Central memory CD4-positive, alpha-beta T cell (primary cell): Measurements from ENCODE around the gene CCDC69.
"Not testable (repeated sequence)": the region's sequence is repeated elsewhere in the genome, so short reads cannot be mapped to it uniquely, and the experiment has no call there.

ENCODE experiments used
- DNase-seq: peaks from one replicate; pipeline ENCODE4 v3.0.0; 2022

CCDC69 gene

GRCh38 chr5:151221574-151221973 is 2.3 kb downstream of the CCDC69 start:
- no peak for DNase-seq

- no peak for DNase-seq
Measured at GRCh38 chr5:151219789-151220188, 4.1 kb downstream of the CCDC69 start.

DNA sequence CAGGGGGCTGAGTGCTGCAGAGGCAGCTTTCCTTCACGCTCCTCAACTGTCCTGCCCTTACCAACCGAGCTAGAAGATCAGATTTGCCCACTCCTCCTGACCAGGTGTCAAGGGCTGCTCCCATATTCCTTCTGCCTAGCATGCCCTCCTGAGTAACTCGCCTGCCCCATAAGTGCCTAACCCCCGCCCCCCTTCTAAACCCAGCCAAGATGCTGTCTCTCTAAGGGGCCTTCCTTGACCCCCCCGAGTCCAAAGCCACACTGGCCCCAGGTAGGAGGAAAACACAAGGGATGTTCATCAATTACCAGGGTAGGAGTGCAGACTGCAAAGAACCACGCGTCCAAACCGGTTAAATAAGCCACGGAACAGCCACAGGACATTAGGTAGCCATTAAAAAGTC is 4.8 kb downstream of the CCDC69 start:
- no peak for DNase-seq

- DNase-seq: no peak
Measured at GRCh38 chr5:151218177-151218576, 5.7 kb downstream of the CCDC69 start.

DNA sequence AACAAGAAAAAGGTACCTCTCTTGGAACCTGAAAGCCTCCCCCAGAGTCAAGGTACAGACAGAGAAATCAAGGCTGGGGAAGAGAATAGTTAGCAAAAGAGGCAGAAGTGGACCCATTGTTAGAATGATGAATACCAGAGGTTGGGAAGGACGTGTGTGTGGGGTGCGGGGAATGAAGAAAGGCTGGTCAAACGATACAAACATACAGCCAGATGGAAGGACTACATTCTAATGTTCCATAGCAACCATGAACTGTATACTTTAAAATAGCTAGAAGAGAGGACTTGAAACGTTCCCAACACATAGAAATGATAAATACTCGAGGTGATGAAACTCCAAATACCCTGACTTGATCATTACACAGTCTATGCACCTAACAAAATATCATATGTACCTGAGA is 7.1 kb downstream of the CCDC69 start:
- DNase-seq: no peak

DNA sequence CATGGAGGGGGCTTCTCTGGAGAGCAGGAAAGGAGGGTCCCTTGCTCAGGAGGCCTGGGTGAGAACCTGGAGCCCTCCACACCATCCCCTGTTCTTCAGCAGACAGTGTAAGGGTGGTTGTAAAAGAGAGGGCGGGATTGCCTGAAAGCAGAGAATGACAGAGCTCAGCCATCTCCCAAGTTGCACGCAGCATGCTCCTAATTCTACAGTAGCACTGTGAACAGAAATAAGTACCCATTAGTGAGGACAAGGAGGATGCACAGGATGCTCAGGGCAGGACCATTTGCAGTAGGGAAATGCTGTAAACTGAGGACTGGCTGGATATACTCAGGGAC is 8.4 kb downstream of the CCDC69 start:
- no peak for DNase-seq

DNA sequence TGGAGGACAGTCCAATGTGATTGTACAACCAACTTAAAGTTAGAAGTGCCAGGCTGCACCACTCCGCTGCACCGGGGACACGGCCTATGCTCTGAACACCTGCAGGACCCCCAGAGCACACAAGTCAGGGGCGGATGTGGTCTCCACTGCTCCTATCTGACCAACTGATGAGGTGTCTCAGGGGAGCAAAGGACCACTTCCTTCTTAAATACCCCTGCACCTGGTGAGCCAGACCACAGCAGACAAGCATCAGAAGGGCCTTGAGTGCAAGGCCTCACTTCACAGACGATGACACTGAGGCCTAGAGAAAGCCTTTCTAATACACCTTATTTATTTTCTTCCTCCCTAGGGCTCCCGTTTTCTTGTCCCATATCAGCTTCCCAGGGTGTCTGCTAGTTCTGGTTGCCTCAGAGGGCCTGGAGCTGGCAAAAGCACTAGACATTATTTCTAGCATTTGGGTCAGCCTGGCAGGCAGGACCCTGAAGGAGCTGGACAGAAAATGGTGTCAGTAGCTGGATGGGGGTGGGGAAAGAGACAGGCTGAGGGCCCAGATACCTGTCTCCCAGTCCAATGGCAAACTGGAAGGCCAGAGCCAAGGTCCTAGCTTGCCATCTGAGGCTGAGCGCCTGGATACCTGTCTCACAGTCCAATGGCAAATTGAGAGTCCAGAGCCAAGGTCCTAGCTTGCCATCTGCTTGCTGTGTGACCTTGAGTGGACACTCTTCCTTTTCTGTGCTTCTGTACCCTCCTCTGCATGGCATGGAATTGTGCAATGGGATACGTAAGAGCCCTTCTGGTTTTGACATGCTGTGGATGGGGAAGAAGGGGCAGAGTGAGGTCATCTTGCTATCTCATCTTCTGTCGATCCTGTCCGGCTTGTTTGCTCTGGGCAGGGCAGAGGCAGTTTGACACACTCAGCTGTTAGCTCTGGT is 9.0 kb downstream of the CCDC69 start:
- no peak for DNase-seq

DNA sequence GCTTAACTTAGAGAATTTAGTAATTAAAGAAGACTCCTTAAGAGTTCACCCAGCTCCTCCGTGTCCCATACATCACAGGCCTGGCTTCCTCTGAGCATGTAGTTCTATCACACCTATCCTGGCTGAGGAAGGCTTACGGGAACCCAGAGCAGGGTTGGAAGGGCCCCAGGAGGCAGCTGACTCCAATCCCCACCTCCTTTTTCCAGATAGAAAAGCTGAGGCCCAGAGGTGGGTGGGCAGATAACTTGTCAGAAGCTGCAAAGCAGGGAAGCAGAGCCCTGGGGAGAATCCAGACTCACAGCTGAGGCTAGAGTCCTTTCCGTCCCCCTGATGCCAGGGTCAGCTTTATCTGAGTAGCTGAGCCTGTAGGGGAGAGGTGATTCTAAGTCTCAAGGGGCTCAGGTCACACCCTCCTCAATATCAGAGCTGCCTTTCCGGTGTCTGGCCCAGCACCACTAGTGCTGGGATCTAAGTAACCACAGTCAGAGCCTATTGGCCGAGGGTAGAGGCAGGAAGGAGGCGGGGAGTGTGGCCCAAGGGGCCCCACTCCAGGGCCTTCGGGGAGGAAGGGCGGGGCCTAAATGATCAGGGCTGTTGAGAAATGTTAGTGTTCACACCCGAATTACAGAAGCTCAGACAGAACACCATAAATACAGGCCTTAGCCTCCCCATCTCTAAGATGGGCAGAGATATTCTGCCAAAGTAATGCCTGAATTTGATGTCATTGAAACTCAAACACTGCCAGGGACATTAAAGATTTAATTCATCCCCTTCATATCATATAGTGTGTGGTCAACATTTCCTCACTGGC is 9.9 kb downstream of the CCDC69 start:
- DNase-seq: peak; percentile 85

DNA sequence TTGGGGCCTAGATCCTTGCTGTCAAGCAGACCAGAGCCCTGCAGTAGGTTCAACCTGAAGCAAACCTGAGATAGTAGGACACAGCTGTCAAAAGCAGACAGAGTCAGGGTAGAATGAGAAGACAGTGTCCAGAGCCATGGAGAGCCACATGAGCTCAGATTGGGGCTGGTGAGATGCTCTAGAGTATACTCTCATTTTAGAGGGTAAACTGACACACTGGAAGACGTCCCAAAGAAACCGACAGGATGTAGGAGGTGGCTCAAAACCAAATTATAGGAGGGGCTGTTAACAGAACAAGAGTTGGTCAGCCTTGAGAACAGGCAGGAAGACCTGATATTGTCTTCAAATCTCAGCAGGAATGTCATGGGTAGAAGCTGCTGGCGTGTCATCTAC is 11.5 kb downstream of the CCDC69 start:
- DNase-seq: no peak

DNA sequence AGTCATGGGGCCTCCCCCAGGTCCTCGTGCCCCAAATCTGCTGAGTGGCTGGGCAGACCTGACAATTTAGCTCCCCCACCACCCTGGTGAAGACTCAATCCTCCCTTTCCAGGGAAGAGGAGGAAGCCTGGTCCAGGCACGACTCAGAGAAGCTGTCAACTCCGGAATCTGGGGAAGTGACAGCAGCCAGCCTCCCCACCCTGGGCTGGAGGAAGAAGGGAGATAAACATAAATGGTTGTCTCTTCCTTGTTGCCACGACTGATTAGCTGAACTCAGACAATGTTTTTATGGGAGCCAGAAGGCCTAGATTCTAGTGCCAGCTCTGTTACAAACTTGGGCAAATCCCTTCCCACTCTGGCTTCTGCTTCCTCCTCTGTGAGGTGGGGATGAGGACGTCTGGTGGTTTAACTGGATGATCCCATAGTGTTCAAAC is 15.4 kb downstream of the CCDC69 start:
- no peak for DNase-seq

DNA sequence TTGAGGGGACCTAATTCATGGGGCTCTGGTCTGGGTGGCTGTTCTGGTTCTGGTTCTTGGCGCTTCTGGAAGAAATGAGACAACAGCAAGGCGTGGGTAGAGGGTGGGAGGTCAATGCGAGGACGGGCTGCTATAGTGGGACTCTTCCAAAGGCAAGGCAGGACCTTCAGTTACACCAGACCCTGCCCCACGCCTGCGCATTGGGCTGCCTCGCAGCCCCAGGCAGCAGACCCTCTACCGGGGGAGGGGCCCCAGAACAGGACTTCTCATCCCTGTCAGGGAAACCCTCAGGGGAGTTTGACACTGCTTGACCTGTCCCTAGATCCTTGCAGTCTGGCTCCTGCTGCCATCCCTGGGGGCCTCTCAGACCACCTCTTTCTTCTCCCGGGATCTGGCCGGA is 18.5 kb downstream of the CCDC69 start:
- no peak for DNase-seq

DNA sequence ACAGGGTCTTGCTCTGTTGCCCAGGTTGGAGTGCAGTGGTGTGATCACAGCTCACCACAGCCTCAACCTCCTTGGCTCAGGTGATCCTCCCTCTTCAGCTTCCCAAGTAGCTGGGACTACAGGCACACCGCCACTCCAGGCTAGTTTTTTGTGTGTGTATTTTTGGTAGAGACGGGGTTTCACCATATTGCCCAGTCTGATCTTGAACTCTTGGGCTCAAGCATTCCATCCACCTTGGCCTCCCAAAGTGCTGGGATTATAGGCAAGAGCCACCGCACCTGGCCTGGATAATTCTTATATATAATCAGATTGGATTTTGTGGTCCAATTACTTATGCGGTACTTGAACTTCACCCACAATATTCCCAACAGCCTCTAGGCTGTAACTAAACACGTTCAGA is 19.8 kb downstream of the CCDC69 start:
- no peak for DNase-seq

DNA sequence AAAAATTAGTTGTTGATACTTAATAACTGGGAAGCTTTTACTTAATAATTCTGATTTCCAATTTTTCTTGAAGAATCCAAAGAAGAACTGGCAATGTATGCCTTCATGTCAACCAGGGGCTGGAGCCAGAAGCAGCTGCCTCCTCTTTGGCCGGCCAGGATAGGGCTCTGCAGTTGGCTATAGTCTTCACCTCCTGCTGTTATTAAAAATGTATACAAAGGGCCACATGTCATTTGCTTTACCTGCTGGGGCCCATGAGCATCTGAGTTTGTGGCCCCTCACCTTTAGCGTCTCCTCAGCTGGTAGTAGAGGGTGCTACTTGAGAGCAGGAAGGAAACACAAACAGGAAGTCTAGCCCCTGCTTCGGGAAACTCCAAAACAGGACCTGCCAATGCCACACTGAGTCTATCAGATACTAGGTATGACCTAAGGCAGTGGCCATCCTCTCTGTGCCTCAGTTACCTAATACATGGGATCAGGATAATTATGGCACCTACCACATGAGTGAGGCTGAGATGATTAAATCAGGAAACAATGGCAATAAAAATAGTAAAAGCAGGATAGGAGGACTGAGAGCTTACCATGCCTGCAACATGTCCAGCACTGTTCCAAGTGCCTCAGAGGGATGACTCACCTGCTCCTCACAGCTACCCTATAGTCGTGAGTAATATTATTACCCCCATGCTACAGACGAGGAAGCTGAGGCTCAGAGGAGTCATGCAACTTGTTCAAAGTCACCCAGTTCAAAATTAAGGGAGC is 21.3 kb downstream of the CCDC69 start:
- no peak for DNase-seq

DNA sequence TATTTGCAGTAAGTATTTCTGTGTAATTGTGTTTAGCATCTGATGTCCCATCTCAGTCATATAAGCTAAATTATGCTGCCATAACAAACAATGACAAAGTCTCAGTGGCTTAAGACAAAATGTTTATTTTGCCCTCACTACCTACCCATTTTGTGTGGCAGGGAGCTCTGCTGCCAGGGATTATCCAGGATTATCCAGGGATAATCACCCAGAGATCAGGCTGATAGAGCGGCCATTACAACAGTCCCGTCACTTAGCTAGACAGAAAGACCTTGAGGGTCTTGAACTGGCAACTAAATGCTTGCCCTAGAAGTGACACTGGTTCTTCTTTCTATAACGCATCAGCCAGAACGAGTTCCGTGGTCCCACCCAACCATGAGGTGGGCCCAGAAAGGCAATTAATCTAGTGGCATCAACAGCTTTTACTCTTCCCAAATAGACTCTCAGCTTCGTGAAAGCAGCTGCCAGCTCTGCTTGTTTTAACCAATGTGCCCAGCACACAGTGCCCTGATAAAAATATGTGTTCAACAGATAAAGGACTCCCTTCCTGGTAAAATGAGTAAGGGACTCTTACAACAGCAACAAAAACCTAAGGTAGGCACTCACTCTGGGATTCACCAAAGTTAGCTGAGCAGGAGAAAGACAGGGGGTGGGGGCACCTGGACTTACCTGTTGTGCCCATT is 22.8 kb downstream of the CCDC69 start:
- DNase-seq: no peak

DNA sequence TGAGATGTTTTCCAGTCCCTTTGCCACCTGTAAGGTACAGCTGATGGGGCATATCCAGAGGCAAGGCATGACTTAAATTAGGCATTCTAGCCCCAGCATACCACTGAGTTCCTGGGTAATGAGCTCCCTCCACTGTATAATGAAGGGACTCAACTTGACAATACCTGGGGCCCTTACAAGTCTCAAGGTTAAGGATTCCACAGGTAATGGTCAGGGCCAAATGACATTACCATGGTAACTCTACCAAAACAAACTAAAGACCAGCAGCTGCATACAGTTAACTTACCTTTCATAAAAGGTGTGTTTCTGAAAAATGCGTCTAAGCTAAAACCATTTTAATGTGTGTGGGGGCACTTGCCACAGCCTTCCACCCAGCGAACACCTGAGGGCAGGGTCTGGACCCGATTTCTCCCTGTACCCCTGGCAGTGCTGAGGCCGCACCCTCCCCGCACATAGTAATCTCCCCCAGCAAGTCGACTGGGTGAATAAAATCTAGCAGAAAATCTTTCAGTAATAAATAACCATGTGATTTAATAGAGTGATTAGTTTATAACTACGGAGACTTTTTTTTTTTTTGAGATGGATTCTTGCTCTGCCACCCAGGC is 24.2 kb downstream of the CCDC69 start:
- no peak for DNase-seq

DNA sequence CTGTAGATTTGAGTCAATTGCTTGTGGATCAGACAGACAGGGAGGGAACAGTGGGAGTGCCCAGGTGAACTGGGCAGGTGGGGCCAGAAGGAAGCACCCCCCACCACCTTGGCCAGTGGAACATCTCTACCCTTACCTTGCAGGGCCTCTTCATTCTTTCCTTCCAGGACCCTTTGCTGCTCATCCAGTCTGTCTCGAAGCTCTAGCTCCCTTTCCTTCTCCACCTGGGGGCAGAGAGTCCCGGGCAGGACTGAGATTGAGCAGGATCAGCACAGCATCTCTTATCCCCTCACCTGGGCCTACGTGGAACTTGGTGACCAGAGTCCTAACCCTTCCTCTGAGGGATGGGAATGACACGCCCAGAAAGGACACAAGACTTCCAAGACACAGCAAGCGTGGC is 25.0 kb downstream of the CCDC69 start:
- no peak for DNase-seq

DNA sequence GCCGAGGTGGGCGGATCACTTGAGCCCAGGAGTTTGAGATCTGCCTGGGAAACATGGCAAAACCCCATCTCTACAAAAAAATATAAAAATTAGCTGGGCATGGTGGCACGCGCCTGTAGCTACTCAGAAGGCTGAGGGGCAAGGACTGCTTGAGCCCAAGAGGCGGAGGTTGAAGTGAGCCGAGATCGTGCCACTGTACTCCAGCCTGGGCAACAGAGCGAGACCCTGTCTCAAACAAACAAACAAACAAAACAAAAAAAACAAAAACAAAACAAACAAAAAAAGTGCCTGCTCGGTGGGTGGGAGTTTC is 26.6 kb downstream of the CCDC69 start:
- not testable (repeated sequence) for DNase-seq

DNA sequence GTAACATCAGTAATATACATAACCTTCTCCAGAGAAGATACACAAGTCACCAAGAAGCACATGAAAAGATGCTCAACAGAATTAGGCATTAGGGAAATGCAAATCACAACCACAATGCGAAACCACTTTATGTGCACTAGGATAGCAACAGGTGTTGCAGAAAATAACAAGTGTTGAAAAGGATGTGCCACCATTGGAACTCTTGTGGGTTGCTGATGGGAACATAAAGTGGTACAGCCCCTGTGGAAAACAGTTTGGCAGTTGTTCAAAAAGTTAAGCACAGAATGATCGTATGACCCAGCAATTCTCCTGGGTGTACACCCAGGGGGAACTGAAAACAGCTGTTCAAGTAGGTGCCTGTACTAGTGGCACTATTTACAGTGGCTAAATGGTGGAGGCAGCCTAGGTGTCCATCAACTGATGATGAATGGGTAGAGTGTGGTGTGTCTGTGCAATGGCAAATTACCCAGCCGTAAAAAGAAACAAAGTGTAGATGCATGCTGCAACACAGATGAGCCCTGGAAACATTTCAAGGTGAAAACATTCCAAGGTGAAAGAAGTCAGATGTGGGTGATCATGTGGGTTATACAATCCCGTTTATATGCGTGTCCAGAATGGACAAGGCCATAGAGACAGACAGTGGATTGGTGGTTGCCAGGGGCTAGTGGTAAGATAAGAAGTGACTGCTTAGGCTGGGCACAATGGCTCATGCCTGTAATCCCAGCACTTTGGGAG is 27.2 kb downstream of the CCDC69 start:
- no peak for DNase-seq

- no peak for DNase-seq
Measured at GRCh38 chr5:151195622-151196021, 28.3 kb downstream of the CCDC69 start.

GRCh38 chr5:151192626-151193025 is 31.3 kb downstream of the CCDC69 start:
- DNase-seq: no peak

DNA sequence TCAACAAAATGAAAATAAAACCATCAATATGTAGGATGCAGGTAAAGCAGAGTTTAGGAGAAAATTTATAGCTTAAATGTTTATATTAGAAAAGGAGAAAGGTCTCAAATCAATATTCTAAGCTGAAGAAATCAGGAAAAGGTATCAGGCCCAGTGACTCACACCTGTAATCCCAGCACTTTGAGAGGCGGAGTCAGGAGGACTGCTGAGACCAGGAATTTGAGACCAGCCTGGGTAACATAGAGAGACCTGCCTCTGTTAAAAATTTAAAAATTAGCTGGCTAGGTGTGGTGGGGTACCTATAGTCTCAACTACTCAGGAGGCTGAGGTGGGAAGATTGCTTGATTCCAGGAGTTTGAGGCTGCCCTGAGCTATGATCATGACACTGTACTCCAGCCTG is 32.2 kb downstream of the CCDC69 start:
- no peak for DNase-seq

GRCh38 chr5:151189151-151189550 is 34.7 kb downstream of the CCDC69 start:
- DNase-seq: no peak
